ENCODE results near the gene GPX7.
A peak's percentile ranks its signal among the peaks of the same experiment; 100 is the strongest.

GPX7 gene

DNA sequence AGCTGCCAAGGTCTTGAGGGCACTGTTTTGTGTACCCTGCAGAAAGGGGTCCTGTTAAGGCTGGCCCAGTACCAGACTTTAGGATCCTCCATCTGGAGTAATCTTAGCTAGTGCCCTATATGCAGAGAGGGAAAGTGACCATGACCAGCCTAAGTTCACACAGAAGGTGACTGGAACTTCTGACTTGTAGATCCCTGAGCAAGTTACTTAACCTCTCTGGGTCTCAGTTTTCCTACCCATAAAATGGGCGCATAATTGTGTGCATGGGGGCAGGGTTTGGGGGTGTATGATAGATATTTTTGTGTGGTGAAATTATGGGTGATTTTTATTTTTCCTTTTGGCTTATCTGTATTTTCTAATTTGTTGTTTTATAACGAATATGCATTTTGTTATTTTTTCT is 27.5 kb downstream of the GPX7 start:
- Mint-ChIP-seq H3K9me3 (no peaks in the 10 kb centered on the region), H3K4me3 (no peak overlapping the region), H3K27ac (no peak overlapping the region), H3K36me3 (ENCODE audit: low read depth) (peaks cover 10% of the 10 kb centered on the region), H3K27me3 (ENCODE audit: low read depth) (peaks cover 4% of the 10 kb centered on the region), H3K4me1 (ENCODE audit: low read depth) (peaks cover 22% of the 10 kb centered on the region)

DNA sequence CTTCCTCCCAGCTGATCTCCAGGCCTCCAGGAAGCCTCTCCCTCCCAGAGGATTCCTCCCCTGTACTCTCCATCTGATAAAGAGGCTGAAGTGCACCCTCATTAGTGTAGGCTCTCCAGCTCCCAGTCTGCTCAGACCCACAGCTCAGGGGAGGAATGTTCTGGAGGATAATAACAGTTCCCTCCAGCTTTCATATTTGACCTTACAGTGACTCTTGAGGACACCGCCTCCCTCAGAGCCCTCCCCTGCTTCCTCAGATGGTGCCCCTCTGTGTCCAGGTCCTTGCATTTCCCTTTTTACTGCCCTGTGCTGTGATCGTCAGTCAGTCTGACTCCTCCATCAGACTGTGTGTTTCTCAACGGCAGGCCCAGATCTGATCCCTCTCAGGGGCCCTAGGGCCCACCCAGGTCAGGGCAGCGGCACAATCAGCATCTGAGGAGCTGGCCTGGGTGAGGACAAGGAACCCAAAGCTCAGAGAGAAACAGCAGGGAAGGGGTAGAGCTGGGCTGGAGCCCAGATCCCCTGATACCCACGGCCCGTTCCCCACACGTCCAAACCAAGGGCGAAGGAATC is 29.7 kb downstream of the GPX7 start:
- Mint-ChIP-seq H3K27me3 (ENCODE audit: low read depth) (peaks cover 4% of the 10 kb centered on the region), H3K36me3 (ENCODE audit: low read depth) (peaks cover 8% of the 10 kb centered on the region), H3K4me1 (ENCODE audit: low read depth) (peaks cover 38% of the 10 kb centered on the region), H3K9me3 (no peaks in the 10 kb centered on the region), H3K27ac (peak overlapping the region; percentile 74), H3K4me3 (peak overlapping the region; percentile 56)

DNA sequence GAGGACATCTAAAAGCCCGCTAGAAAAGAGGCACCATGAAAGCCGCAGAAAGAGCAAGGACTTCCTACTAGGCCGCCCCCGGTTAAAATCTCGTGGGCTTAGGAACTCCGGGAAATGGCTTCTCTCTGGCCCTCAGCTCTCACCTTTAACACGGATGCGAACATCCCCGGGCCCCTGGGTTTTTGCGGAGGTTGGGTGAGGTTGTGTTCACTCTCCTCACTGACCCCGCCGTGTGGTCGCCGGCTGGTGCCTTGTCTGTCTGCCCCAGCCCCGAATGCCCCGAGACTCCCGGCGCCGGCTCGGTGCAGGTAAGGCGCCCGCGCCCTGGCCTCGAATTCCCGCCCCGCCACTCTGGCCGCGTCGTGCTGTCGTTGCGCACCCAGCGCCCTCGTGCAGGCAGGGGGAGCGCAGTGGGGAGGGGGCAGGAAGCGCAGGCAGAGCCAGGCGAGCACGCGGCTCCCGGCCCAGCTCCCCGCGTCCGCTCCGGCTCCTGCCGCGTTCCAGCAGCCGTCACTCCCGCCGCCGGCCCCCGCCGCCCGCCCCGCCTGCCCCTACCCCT is 30.6 kb downstream of the GPX7 start, which contains the start of gene SHISAL2A:
SHISAL2A (plus strand) TSS at position 437 of the 559 bp plus-strand sequence. CDS start 326 bp downstream, outside the sequence.
- Mint-ChIP-seq H3K36me3 (ENCODE audit: low read depth) (peaks cover 8% of the 10 kb centered on the region), H3K4me1 (ENCODE audit: low read depth) (peaks cover 48% of the 10 kb centered on the region), H3K27ac (peak within 1 kb of the TSS; percentile 91), H3K27me3 (ENCODE audit: low read depth) (peaks cover 4% of the 10 kb centered on the region), H3K4me3 (peak within 1 kb of the TSS; percentile 86), H3K9me3 (no peaks in the 10 kb centered on the region)

DNA sequence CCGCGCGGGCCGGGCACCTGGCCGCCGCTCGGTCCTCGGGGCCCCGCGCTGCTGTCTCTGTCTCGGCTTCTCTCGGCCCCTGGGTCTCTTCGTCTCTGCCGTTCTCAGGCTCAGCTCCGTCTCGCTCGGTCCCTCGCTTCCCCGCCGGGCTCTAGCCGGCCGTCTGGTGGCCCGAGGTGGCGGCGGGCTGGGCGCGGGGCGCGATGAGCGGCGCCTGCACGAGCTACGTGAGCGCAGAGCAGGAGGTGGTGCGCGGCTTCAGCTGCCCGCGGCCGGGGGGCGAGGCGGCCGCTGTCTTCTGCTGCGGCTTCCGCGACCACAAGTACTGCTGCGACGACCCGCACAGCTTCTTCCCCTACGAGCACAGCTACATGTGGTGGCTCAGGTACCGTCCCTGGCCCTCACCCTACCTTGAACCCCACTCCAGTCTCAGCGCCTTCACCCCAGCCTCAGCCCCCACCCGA is 31.2 kb downstream of the GPX7 start:
- Mint-ChIP-seq H3K4me1 (ENCODE audit: low read depth) (peaks cover 53% of the 10 kb centered on the region), H3K9me3 (no peaks in the 10 kb centered on the region), H3K27me3 (ENCODE audit: low read depth) (peaks cover 4% of the 10 kb centered on the region), H3K36me3 (ENCODE audit: low read depth) (peaks cover 9% of the 10 kb centered on the region), H3K4me3 (peak overlapping the region; percentile 86), H3K27ac (peak overlapping the region; percentile 91)

DNA sequence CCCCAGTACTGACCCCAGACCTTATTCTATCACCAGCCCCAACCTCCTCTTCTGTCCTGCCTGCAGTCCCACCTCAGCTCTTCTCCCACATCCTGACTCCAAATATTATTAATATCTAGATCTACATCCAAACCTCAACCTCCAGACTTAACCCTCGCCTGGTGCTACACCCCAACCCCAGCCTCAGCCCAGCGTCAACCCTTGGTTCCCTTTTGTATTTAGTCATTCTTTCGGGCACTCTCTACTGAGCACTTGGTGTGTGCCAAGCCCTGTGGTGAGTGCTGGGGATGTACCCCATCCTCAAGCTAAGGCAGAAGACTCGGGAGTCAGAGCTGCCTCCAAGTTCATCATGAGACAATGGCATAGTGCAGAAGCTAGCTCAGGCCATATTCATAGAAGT is 31.9 kb downstream of the GPX7 start:
- Mint-ChIP-seq H3K4me3 (peak overlapping the region; percentile 86), H3K9me3 (no peaks in the 10 kb centered on the region), H3K27ac (peak overlapping the region; percentile 91), H3K36me3 (ENCODE audit: low read depth) (peaks cover 10% of the 10 kb centered on the region), H3K4me1 (ENCODE audit: low read depth) (peaks cover 57% of the 10 kb centered on the region), H3K27me3 (ENCODE audit: low read depth) (peaks cover 4% of the 10 kb centered on the region)

DNA sequence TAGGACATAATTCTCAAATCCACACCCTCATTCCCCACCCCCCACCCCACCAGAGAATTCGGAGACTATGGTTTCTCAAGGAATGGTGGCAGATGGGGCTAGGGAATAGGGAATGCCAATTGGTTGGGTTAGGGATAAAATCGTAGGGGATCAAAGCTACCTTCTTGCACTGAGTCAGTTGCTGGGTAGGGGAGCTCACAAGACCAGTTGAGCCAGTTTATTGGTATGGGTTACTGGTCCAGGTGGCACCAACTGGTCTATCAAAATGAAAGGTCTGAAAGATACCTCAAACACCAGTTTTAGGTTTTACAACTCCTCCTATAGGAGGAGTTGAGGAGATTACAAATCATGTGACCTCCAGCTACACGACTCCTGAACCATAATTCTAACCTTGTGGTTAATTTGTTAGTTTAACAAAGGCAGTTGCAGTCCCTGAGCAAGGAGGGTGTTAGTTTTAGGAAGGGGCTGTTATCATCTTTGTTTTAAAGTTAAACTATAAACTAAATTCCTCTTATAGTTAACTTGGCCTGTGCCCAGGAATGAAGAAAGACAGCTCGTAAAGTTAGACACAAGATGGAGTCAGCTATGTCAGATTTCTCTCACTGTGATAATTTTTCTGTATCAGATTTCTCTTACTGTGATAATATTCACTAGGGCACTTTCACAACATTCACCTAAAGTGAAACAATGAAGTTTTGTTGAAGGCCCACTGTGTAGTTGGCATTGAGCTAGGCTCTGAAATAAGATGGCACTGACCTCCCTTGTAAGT is 33.3 kb downstream of the GPX7 start:
- peaks cover 4% of the 10 kb centered on the region for H3K27me3 Mint-ChIP-seq (ENCODE audit: low read depth)
- H3K27ac Mint-ChIP-seq, result peak overlapping the region; percentile 79
- peaks cover 58% of the 10 kb centered on the region for H3K4me1 Mint-ChIP-seq (ENCODE audit: low read depth)
- peaks cover 13% of the 10 kb centered on the region for H3K36me3 Mint-ChIP-seq (ENCODE audit: low read depth)
- H3K9me3 Mint-ChIP-seq, result no peaks in the 10 kb centered on the region
- H3K4me3 Mint-ChIP-seq, result peak overlapping the region; percentile 33

DNA sequence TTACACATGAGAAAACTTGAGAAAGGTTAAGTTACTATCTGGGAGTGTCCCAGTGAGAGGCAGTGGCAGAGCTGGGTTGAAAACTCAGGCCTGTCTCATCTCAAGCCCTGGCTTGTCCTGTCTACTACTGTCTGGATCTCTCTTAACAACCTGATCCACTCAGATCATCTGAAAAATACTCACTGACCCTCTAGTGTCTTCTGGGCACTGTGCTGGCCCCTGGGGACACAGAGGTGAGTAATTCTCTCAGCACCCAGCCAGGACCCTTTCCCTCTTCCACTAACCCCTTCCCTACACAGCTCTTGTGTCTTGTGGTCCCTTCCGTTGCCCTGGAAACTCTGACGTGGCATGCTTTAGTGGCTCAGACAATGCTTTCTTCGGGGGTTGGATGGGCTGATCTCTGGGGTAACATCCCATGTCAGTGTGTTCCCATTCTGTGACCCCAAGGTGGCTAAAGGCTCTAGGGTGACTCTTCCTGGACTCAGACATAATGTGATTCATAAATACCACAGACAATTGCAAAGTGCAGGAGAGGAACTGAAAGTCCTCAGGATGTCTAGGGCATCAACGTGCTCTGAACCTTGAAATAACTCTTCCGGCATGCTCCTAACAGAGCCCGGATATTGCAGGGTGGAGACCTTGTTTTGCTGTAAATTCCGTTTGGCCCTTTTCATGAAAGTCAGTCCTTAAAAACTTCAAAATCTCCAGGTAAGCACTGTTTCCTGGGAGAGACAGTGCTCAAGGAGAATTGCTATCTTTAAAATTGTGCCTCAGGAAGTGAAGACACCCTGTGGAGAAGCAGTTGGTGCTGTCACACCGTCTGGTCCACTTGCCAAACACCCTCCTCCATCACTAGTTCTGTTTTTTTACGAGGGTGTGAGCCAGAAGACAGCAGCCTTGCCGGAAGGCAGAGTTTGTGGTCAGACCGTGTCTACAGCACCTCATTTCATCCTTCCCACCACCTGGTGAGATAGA is 34.8 kb downstream of the GPX7 start:
- Mint-ChIP-seq H3K9me3 (peaks cover 4% of the 10 kb centered on the region), H3K4me1 (ENCODE audit: low read depth) (peaks cover 60% of the 10 kb centered on the region), H3K27me3 (ENCODE audit: low read depth) (peaks cover 4% of the 10 kb centered on the region), H3K4me3 (peak overlapping the region; percentile 75), H3K27ac (peak overlapping the region; percentile 99), H3K36me3 (ENCODE audit: low read depth) (peaks cover 19% of the 10 kb centered on the region)

DNA sequence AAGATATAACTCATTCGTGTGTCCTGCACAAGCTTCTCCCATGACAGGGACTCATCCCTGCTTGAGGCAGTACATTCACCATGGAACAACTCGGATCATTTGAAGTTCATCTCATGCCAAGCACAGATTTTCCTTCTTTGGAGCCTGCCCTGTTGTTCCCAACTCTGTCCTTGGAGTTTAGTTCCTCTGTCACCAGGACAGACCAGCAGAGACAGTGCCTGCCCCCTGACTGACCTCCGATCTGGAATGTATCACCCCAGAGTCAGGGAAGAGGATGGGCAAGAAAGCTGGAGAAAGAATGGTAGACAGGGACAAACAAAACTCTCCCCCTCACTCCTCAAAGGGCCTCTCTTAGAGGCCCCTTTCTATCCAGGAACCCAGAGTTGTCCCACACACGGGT is 35.8 kb downstream of the GPX7 start:
- peaks cover 24% of the 10 kb centered on the region for H3K36me3 Mint-ChIP-seq (ENCODE audit: low read depth)
- H3K4me3 Mint-ChIP-seq, result no peak overlapping the region
- H3K4me1 Mint-ChIP-seq (ENCODE audit: low read depth), result peaks cover 62% of the 10 kb centered on the region
- H3K9me3 Mint-ChIP-seq, result peaks cover 4% of the 10 kb centered on the region
- H3K27ac Mint-ChIP-seq, result peak overlapping the region; percentile 99
- H3K27me3 Mint-ChIP-seq (ENCODE audit: low read depth), result peaks cover 4% of the 10 kb centered on the region

DNA sequence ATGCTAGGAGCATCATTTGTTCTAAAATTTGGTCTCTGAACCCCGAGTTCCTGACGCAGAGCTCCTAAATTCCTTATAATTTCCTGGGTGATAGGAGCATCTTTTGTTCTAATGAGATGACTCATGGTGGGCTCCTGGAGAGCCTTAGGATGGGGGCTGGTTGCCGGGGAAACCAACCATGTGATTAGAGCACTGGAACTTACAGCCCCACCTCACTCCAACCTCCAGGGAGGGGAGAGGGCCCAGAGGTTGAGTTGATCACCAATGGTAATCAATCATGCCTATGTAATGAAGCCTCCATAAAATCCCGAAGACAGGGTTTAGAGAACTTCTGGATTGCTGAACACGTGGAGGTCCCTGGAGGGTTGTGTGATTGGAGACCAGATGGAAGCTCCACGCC is 38.5 kb downstream of the GPX7 start:
- peaks cover 44% of the 10 kb centered on the region for H3K4me1 Mint-ChIP-seq (ENCODE audit: low read depth)
- peaks cover 4% of the 10 kb centered on the region for H3K9me3 Mint-ChIP-seq
- no peak overlapping the region for H3K27ac Mint-ChIP-seq
- H3K27me3 Mint-ChIP-seq (ENCODE audit: low read depth), result no peaks in the 10 kb centered on the region
- no peak overlapping the region for H3K4me3 Mint-ChIP-seq
- H3K36me3 Mint-ChIP-seq (ENCODE audit: low read depth), result peaks cover 26% of the 10 kb centered on the region

DNA sequence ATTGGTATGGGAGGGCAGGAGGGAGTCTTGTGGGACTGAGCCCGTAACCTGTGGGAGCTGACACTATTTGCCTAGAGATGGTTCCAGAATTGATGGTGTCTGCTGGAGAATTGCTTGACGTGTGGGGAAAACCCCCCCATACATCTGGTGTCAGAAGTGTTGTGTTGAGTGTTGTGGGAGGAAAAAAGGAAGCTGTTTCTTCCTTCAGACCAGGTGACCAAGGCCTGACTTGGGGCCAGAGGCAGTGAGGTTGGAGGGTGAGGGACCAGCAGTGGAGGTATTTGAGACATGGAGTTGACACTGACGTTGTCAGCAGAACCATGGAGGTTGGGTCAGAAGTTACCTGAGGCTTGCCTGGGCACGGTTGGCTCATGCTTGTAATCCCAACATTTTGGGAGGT is 39.1 kb downstream of the GPX7 start:
- H3K36me3 Mint-ChIP-seq (ENCODE audit: low read depth), result peaks cover 26% of the 10 kb centered on the region
- H3K4me1 Mint-ChIP-seq (ENCODE audit: low read depth), result peaks cover 41% of the 10 kb centered on the region
- H3K27me3 Mint-ChIP-seq (ENCODE audit: low read depth), result no peaks in the 10 kb centered on the region
- H3K9me3 Mint-ChIP-seq, result peaks cover 4% of the 10 kb centered on the region
- H3K27ac Mint-ChIP-seq, result peak overlapping the region; percentile 66
- no peak overlapping the region for H3K4me3 Mint-ChIP-seq

DNA sequence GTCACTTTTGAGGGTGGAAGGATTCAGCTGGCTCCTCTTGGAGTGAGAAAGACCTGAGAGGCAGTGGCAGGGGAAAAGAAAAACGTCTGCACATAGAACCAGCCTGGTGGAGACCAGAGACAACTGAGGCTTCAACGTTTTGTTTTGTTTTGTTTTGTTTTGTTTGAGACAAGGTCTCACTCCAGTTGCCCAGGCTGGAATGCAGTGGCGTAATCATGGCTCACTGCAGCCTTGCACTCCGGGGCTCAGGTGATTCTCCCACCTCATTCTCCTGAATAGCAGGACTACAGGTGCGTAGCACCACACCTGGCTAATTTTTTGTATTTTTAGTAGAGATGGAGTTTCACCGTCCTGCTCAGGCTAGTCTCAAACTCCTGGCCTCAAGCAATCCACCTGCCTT is 43.1 kb downstream of the GPX7 start:
- peaks cover 15% of the 10 kb centered on the region for H3K4me1 Mint-ChIP-seq (ENCODE audit: low read depth)

DNA sequence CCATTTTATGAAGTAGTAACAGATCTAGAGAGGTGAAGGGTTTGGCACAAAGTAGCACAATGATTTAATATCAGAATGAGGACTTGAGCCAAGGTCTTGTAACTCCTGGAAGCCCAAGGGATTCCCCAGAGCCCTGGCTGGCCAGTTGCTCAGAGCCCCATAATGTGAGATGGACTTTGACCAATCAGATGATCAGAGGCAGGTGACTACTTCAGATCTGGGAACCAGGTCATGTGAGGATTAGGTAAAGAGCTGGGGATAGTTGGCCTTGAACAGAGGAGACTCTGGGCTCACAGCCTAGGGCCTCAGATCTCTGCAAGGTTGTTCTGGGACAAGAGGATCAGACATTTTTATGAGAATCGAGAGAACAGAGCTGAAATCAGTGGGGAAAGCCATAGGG is 49.7 kb downstream of the GPX7 start:
- Mint-ChIP-seq H3K27ac (no peak overlapping the region), H3K27me3 (ENCODE audit: low read depth) (no peaks in the 10 kb centered on the region), H3K36me3 (ENCODE audit: low read depth) (peaks cover 15% of the 10 kb centered on the region), H3K4me1 (ENCODE audit: low read depth) (peaks cover 7% of the 10 kb centered on the region), H3K9me3 (no peaks in the 10 kb centered on the region), H3K4me3 (no peak overlapping the region)

More for the DNA sequence above, 43.1 kb downstream of the GPX7 start:
- Mint-ChIP-seq H3K4me3 (no peak overlapping the region), H3K36me3 (ENCODE audit: low read depth) (peaks cover 20% of the 10 kb centered on the region), H3K27ac (no peak overlapping the region), H3K9me3 (peaks cover 4% of the 10 kb centered on the region), H3K27me3 (ENCODE audit: low read depth) (no peaks in the 10 kb centered on the region)

DNA sequence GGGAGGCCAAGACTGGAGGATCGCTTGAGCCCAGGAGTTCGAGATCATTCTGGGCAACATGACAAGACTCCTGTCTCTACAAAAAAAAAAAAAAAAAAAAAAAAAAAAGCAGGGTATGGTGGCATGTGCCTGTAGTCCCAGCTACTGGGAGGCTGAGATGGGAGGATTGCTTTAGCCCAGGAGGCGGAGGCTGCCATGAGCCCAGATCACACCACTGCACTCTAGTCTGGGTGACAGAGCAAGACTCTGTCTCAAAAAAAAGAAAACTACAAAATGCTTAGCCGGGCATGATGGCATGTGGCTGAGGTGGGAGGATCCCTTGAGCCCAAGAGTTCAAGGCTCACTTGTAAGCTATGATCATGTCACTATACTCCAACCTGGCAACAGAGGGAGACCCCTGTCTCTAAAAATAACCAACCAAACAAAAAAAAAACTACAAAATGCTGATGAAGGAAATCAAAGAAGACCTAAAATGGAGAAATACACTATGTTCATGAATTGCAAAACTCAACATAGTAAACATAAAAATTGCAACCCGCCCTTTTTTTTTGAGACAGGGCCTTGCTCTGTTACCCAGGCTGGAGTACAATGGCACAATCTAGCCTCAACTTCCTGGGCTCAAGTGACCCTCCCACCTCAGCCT is 51.2 kb downstream of the GPX7 start:
- H3K4me3 Mint-ChIP-seq, result no peak overlapping the region
- peaks cover 7% of the 10 kb centered on the region for H3K4me1 Mint-ChIP-seq (ENCODE audit: low read depth)
- H3K9me3 Mint-ChIP-seq, result no peaks in the 10 kb centered on the region
- peaks cover 15% of the 10 kb centered on the region for H3K36me3 Mint-ChIP-seq (ENCODE audit: low read depth)
- no peaks in the 10 kb centered on the region for H3K27me3 Mint-ChIP-seq (ENCODE audit: low read depth)
- H3K27ac Mint-ChIP-seq, result no peak overlapping the region

DNA sequence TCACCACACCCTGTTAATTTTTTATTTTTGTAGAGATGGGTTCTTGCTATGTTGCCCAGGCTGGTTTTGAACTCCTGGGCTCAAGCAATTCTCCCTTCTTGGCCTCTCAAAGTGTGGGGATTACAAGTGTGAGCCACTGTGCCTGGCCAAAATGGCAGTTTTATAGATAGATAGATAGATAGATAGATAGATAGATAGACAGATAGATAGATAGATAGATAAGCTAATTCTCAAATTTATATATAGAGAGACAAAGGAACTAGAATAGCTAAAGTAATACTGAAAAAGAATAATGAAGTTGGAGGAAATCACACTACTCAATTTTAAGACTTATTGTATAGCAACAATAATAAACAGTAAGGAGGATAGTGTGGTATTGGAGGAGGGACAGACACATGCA is 51.9 kb downstream of the GPX7 start:
- Mint-ChIP-seq H3K27ac (no peak overlapping the region), H3K9me3 (no peaks in the 10 kb centered on the region)

More for the DNA sequence above, 51.9 kb downstream of the GPX7 start:
- peaks cover 12% of the 10 kb centered on the region for H3K4me1 Mint-ChIP-seq (ENCODE audit: low read depth)
- H3K4me3 Mint-ChIP-seq, result no peak overlapping the region
- H3K36me3 Mint-ChIP-seq (ENCODE audit: low read depth), result peaks cover 15% of the 10 kb centered on the region
- H3K27me3 Mint-ChIP-seq (ENCODE audit: low read depth), result no peaks in the 10 kb centered on the region
